Fibroblast of skin of left quadriceps (primary cell): ENCODE results near the gene NDC80.
"Not testable (repeated sequence)": the region's sequence is repeated elsewhere in the genome, so short reads cannot be mapped to it uniquely, and the experiment has no call there.

Source experiments
- DNase-seq, 2 experiments: peaks; one replicate each; pipeline ENCODE4 v3.0.0-alpha.2; 2013; ENCODE audit warnings: low read depth in 2 of 2

NDC80 gene

DNA sequence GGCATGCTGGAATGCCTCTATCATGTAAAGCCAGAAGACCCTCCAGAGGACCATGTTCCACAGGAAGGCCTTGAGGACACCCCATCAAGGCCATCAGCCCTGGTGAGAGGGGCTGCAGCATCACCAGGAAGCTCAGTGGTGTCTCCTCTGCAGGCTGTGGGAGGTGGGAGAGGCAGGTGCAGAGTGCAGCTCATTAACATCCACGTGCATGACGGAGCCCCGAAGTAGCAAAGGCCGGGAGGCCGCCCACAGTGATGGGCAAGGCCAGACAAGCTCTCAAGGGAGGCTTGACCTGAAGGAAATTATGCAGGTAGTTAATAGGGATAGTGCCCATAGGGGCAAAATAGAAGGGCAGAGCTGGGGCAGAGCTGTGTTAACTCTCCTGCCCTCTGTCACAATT is 53.9 kb downstream of the NDC80 start:
- no peak for DNase-seq

DNA sequence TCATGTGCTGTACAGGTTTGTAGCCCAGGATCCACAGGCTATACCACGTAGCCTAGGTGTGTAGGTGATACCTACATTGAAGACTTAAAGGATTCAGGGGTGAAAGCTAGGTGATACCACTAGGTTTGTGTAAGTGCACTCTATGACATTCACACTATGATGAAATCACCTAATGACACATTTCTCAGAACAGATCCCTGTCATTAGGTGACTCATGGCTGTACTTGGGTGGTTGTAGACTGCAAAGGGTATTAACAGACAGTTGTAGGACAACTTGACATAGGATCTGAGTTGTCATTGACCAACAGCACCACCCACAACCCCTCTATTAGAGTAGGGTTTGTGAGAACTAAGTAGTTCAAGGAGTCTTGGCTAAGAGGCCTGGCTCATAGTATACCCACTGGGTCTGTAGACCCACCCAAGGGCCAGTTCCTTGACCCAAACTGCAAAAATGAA is 56.5 kb downstream of the NDC80 start:
- no peak for DNase-seq

DNA sequence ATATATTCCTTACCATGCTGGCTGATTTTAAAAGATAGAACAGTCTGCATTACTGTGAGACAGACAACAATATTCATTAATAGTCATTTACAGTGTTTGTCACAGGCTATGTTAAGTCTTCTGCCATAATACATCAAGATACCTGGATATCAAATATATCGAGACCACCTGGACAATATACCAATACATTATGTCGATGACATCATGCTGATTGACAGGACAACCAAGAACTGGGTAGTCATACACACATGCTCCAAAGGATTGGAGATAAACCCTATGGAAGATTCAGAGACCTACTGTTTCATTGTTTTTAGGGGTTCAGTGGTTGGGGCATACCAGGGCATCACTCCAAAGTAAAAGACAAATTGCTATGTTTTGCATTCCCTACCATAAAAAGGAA is 57.6 kb downstream of the NDC80 start:
- DNase-seq, result no peak

DNA sequence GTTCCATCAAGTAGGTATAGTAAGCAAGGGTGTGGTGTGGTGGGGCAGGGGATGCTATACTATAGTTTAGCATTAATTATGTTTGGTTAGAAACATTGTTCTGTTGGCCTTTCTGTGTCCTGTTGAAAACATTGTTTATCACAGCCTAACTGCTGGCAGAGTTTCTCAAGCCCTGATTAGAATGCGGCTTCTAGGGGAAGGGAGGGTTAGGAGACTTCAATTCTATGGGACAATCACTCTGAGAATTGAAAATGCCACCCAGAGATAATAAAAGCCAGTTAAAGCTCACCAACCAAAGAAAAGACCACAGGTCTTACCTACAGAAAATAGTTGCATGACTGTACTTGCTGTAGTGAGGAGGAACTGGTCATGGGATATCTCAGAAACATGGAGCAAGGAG is 64.2 kb downstream of the NDC80 start:
- no peak for DNase-seq

DNA sequence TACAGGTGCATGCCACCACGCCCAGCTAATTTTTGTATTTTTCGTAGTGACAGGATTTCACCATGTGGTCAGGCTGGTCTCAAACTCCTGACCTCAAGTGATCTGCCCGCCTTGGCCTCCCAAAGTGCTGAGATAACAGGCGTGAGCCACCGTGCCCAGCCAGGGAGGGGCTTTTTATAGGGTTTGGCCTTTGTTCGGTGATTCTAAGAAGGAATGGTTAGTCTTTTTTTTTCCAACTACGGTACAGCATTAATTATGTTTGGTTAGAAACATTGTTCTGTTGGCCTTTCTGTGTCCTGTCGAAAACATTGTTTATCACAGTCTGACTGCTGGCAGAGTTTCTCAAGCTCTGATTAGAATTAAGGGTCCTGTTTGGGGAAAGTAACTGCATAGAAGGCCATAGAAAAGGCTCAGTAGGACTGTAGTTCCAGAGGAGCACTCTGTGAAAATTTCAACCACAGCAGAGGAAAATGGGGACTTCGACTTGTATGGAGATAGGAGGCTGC is 64.8 kb downstream of the NDC80 start:
- no peak for DNase-seq

DNA sequence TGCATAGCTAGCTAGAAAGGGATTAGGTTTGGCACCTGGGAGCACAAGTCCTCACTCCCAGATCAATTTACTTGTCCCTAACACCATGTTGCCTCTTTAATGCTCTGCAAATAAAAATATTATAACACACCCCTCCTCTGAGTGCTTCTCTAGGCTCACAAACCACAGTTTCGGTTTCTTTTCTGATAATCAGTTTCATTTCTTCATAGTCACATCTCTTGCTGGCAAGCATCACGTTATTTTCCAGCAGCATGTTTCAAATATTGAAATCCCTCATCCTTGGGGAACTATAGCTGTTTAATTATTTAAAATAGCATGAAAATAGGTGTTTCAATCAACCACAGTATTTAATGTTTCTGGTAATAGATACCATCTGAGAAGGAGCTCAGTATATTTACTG is 70.3 kb downstream of the NDC80 start:
- no peak for DNase-seq

DNA sequence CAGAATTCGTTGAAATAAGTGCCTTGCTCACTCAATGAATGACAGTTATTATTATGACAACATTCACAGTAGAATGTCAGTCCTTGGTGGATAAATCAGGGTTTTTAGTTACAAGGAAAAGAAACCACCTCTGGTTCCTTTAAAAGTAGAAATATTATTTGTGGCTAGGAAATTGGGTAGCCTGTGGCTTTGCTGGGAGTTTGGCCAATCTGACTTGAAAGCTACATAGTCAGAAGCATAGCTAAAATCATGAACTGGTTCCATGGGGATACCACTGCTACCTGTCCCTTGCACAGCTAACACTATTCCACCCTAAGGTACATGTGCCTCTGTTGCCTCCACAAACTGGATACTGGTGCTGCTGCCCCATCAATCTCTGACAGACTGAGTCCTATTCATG is 71.4 kb downstream of the NDC80 start:
- DNase-seq, result no peak

DNA sequence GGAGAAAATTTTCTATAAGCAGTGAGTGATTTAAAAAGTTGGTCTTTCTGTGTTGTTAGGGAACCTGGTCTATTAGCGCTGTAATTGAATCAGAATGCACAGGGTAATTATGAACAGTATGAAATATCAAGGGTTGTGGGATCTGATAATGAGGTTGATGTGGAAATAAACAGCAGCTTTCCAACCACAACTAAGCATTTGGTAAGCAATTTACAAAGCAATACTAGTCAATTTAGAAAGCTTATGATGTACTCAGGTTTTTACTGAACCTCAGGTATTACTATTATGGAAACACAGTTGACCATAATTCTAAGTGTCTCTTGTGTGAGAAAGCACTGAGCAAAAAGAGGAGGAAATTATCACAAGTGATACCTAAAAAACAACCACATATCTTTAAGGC is 73.2 kb downstream of the NDC80 start:
- no peak for DNase-seq

DNA sequence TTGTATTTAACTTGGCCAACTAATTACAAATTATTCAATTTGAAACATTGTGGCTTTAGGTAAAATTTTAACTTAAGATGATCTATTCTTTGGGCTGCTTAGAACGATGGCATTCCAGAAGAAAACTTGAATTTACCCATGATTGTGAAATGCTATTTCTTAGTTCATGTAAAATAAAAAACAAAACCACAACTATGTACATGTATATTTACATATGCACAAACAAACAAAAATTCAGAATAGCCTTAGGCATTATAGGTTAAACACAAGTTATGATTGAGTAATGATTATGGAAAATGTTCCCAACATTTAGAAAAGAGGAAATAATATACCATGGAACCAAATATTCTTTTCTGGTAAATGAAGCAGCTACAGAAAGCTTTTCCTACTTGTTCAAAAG is 80.6 kb downstream of the NDC80 start:
- no peak for DNase-seq

DNA sequence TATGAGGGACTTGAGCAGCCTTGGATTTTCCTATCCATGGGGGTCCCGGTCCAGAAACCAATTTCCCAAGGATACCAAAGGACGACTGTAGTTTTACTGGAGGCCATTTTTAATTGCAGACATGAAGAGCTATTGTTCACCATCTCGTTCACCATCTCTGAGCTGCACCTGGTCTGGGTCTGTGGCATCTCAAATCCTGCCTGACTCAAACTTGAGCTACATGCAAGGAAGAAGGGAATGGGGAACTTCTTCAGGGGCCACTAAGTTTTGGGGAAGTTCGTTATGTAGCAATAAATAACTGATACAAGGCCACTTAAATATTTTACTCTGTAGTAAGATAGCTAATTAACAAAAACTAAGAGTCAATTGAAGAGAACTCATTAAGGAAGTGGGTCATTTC is 82.1 kb downstream of the NDC80 start:
- DNase-seq, result no peak

DNA sequence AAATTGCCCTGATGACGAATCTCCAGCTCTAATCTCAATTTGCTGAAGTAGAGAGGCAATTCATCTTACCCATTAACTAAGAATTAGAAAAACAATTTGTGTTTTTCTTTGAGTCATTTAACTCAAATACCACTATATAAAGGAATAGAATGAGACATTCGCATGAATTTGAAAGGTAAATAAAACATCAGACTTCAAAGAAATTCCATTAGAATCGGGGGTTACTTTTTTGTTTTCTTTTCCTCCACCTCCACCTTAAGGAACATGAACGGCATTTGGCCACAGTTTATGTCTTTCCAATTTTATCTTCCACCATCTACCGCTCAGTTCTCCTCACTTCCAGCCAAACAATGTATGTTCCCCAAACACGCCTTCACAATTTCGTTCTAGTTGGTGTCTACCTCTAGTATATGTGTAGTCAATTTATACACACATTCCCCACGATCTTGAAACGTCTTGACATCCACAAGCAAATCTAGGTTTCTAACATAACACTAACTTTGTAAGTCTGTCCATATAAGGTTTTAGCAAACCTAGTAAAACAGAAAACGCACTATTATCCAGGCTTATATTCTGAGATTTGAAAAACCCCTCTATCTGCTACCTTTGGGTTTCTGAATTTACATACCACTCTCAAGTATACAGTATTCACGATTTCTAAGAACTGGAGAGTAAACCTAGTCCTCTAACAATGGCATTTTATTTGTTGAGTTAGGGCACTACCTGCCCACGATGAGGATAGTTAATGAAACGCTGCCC is 83.0 kb downstream of the NDC80 start:
- no peak for DNase-seq

DNA sequence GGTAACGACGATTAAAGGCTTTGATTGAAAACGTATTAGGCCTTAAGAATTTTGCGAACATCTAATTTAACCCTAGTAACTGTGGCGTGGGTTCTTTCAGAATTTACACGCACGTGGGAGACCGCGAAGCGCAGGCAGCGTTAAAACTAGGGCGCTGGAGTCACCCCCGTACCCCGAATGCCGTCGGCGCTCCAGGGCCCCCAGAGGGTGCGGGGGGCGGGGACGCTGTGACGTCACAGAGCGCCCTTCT is 83.5 kb downstream of the NDC80 start:
- no peak for DNase-seq

DNA sequence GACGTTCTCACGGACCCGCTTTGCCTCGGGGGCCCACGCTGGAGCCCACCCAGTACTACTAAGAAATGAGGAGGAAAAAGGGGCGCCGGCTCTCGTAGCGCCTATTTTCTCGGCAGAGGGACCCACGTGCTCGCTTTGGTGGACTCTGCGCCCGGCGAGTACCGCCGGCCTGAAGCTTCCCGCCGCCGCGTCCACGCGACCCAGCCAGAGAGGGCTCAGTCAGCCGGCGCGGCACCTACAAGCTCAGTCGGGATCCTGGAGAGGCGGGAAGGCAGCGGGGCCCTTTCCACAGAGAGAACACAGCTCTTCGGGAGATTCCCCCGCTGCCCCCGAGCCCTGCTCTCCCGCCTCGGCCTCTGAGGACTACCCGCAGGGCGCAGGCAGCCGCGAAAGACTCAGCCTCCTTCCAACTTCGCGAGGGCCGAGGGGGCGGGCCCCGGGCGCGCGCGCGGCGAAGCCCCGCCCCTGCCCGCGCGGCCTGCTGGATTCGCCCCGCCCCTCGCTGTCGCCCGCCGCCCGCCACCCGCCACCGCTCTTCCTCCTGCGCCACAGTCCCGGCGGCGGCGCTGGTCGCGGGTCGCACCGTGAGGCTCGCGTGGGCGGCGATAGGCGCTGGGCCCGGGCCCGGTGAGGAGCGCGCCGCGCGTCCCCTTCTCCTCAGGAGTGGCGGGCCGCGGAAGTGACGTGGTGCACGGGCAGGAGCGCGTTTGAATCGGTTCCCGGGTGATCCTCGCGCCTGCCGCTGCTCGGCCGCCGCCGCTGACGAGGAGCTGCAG is 84.0 kb downstream of the NDC80 start, which contains the start of gene SMCHD1:
Gene SMCHD1 (plus strand): TSS at position 549 of the 776 bp plus-strand sequence. CDS start 350 bp downstream, outside the sequence.
- DNase-seq, result peak; percentile 49 to 56

DNA sequence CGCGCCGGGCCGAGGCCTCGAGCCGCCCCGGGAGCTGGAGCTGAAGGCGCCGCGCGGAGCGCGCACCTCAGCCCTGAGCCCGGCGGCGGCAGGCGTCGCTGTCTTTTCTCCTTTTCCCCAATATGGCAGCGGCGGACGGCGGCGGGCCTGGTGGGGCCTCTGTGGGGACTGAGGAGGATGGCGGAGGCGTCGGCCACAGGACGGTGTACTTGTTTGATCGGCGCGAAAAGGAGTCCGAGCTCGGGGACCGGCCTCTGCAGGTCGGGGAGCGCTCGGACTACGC is 84.5 kb downstream of the NDC80 start:
- no peak for DNase-seq

DNA sequence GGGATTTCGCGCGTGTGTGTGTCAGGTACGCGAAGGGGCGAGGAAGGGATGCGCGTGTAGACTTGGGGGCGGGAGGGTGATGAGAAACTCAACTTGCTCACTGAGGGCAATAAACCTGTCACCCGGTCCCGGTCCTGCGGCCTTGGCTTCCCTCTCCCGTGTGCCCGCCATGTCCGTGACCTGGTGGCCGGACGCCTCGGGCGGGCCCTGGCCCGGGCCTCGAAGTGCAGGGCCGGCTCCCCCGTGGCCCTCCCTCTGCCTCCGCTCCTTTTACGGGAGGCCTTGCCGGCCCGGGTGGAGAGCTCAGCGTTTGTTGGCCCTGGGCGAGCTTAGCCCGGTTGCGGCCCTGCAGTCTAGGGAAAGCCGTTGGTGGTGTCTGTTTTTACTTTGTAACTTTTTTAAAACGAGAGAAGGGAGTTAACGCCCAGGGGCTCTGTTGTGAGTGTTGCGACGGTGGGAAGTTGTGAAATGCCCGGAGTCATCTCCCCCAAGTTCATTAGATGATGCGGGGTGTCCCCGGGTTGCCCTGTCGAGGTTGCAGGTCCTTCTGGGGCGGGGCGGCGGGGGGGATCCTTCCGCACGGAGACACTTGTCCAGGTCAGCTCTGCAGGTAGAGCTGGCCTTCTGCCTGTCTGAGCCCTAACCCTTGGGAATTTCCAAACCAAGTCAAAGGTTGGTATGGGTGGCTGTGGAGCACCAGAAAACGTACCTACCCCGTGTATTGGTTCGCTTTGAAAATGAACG is 85.1 kb downstream of the NDC80 start:
- DNase-seq, result no peak

DNA sequence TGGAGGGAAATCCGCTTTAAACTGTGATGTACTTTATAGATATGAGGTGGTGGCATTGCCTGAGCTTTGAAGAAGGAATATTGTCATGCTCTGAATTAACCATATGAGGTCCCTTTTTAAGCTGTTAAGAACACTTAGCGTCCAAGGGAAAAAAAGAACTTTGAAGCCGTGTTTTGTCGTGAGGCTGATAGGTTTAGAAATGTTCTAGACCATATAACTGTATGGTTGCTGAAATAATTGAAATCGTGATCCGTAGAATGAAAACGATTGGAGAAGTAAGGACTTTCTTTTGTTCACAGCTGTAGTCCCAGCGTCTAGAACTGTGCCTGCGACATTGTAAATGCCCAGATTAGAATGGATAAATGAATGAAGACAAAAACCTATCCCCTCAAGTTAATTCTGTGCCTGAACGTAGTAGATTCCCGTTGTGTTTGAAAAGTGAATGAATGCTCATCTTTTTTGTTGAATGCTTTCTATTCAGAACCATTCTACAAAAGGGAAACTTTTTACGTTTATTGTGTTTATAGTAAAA is 85.7 kb downstream of the NDC80 start:
- no peak for DNase-seq

DNA sequence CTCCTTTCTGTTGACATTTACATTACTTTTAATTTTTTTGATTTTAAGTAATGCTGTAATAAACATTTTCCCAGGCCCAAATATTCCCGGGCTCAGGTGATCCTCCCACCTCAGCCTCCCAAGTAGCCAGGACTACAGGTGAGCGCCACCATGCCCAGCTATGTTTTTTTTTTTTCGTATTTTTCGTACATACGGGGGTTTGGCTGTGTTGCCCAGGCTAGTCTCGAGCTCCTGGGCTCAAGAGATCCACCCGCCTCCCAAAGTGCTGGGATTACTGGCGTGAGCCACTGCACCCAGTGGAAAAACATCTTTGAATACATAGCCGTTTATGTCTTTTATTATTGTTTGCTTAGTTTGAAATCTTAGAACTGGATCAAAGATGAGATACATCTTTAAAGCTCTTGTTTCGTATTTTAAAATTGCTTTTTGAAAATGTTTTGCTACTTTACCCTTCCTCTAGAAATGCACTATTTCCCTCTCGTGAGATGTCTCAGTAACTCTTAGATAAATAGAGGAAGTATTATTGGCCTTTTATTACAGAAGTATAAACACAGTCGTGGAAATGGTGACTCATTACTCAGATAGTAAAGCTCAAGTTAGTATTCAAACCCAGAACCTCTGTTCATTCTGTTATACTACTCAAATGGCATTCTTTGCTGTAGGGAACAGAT is 86.6 kb downstream of the NDC80 start:
- peak; percentile 35 to 42 for DNase-seq

DNA sequence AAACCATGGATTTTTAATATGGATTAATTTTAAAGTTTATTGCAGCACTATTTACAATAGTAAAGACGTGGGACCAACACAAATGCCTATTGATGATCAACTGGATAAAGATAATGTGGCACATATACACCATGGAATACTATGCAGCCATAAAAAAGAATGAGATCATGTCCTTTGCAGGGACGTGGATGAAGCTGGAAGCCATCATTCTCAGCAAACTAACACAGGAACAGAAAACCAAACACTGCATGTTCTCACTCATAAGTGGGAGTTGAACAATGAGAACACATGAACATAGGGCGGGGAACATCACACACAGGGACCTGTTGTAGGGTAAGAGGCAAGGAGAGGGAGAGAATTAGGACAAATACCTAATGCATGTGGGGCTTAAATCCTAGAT is 89.5 kb downstream of the NDC80 start:
- DNase-seq, result not testable (repeated sequence)

DNA sequence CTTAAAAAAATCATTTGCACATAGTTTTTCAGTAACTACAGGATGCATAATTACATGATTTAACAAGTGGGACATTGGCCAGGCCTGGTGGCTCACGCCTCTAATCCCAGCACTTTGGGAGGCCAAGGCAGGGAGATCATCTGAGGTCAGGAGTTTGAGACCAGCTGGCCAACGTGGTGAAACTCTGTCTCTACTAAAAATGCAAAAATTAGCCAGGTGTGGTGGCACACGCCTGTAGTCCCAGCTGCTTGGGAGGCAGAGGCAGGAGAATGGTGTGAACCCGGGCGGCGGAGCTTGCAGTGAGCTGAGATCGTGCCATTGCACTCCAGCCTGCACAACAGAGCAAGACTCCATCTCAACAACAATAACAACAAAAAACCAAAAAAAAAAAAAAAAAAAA is 90.9 kb downstream of the NDC80 start:
- not testable (repeated sequence) for DNase-seq

DNA sequence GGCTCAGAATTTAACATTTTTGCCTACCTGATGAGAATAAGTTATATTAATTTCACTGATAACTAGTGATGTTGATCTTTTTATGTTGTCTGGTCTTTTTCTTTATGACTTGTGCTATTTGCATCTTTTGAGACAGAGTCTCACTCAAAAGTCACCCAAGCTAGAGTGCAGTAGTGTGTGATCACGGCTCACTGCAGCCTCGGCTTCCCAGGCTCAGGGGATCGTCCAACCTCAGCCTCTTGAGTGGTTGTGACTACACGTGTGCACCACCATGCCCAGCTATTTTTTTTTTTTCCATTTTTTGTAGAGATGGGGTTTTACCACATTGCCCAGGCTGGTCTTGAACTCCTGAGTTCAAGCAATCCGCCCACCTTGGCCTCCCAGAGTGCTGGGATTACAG is 91.6 kb downstream of the NDC80 start:
- no peak for DNase-seq
